Endothelial cell (in vitro differentiated cells): Measurements from ENCODE around the gene ABCF2. TPM values are rescaled to one million over a fixed set of nuclear protein-coding genes. Genes with fewer than 3 reads are reported as not detected.

Experiments used
- DNase-seq: peaks from one replicate; pipeline ENCODE4 v3.0.0; 2021; ENCODE audit warnings: low spot score
- H3K27ac Mint-ChIP-seq: one replicate; pipeline ENCODE4 v1.8.0; 2021; ENCODE audit warnings: mixed read lengths, inconsistent platforms; ENCODE audit not compliant: unreplicated experiment
- H3K27me3 Mint-ChIP-seq: one replicate; pipeline ENCODE4 v1.8.0; 2021; ENCODE audit warnings: mild to moderate bottlenecking, moderate library complexity, mixed read lengths, inconsistent platforms; ENCODE audit not compliant: unreplicated experiment
- H3K36me3 Mint-ChIP-seq: one replicate; pipeline ENCODE4 v1.8.0; 2021; ENCODE audit warnings: mild to moderate bottlenecking, low read depth, mixed read lengths, inconsistent platforms; ENCODE audit not compliant: unreplicated experiment
- H3K4me1 Mint-ChIP-seq: one replicate; pipeline ENCODE4 v1.8.0; 2021; ENCODE audit warnings: mild to moderate bottlenecking, mixed read lengths, inconsistent platforms; ENCODE audit not compliant: unreplicated experiment
- H3K4me3 Mint-ChIP-seq: one replicate; pipeline ENCODE4 v1.8.0; 2021; ENCODE audit warnings: mild to moderate bottlenecking, mixed read lengths, inconsistent platforms; ENCODE audit not compliant: unreplicated experiment
- H3K9me3 Mint-ChIP-seq: one replicate; pipeline ENCODE4 v1.8.0; 2021; ENCODE audit warnings: mixed read lengths, inconsistent platforms; ENCODE audit not compliant: unreplicated experiment
- total RNA-seq: library from RNA; stranded (reverse); fragmentation: NEBNext Ultra II Directional; extraction: Animal tissue kit (Norgen Biotek cat#: 25700); gene quantifications from one replicate; pipeline ENCODE4 v1.2.1, GENCODE V29; 2021; ENCODE audit not compliant: unreplicated experiment
- TF ChIP-seq, protein P1 (sequence below): fragments of 200-600 bp; sonication (generic); IDR thresholded peaks from one replicate; pipeline ENCODE4 v1.5.0; 2021; ENCODE audit warnings: antibody characterized with exemption; ENCODE audit not compliant: unreplicated experiment

ABCF2 gene
- total RNA-seq, 1 donor from 2014 or later, result 39.6 TPM

- Mint-ChIP-seq H3K4me1 (peaks cover 10% of the 10 kb centered on the region), H3K4me3 (no peak overlapping the region), H3K36me3 (peaks cover 6% of the 10 kb centered on the region), H3K27me3 (peaks cover 16% of the 10 kb centered on the region), H3K9me3 (no peaks in the 10 kb centered on the region), H3K27ac (no peak overlapping the region)
- DNase-seq, result no peak
- TF ChIP-seq, protein P1, sequence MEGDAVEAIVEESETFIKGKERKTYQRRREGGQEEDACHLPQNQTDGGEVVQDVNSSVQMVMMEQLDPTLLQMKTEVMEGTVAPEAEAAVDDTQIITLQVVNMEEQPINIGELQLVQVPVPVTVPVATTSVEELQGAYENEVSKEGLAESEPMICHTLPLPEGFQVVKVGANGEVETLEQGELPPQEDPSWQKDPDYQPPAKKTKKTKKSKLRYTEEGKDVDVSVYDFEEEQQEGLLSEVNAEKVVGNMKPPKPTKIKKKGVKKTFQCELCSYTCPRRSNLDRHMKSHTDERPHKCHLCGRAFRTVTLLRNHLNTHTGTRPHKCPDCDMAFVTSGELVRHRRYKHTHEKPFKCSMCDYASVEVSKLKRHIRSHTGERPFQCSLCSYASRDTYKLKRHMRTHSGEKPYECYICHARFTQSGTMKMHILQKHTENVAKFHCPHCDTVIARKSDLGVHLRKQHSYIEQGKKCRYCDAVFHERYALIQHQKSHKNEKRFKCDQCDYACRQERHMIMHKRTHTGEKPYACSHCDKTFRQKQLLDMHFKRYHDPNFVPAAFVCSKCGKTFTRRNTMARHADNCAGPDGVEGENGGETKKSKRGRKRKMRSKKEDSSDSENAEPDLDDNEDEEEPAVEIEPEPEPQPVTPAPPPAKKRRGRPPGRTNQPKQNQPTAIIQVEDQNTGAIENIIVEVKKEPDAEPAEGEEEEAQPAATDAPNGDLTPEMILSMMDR, result no peak
Observed at GRCh38 chr7:151243045-151243349, 16.0 kb upstream of the ABCF2 start.

- H3K9me3 Mint-ChIP-seq, result no peaks in the 10 kb centered on the region
- no peak for DNase-seq
- H3K4me1 Mint-ChIP-seq, result peaks cover 10% of the 10 kb centered on the region
- peaks cover 6% of the 10 kb centered on the region for H3K36me3 Mint-ChIP-seq
- H3K27ac Mint-ChIP-seq, result no peak overlapping the region
- peaks cover 14% of the 10 kb centered on the region for H3K27me3 Mint-ChIP-seq
- no peak overlapping the region for H3K4me3 Mint-ChIP-seq
- TF ChIP-seq, protein P1, result no peak
Observed at GRCh38 chr7:151242159-151243044, 15.4 kb upstream of the ABCF2 start.

GRCh38 chr7:151241755-151242096 is 14.7 kb upstream of the ABCF2 start:
- peaks cover 10% of the 10 kb centered on the region for H3K4me1 Mint-ChIP-seq
- DNase-seq, result no peak
- H3K36me3 Mint-ChIP-seq, result peaks cover 9% of the 10 kb centered on the region
- no peak overlapping the region for H3K4me3 Mint-ChIP-seq
- TF ChIP-seq, protein P1, result no peak
- no peaks in the 10 kb centered on the region for H3K9me3 Mint-ChIP-seq
- H3K27ac Mint-ChIP-seq, result no peak overlapping the region
- peaks cover 14% of the 10 kb centered on the region for H3K27me3 Mint-ChIP-seq

DNA sequence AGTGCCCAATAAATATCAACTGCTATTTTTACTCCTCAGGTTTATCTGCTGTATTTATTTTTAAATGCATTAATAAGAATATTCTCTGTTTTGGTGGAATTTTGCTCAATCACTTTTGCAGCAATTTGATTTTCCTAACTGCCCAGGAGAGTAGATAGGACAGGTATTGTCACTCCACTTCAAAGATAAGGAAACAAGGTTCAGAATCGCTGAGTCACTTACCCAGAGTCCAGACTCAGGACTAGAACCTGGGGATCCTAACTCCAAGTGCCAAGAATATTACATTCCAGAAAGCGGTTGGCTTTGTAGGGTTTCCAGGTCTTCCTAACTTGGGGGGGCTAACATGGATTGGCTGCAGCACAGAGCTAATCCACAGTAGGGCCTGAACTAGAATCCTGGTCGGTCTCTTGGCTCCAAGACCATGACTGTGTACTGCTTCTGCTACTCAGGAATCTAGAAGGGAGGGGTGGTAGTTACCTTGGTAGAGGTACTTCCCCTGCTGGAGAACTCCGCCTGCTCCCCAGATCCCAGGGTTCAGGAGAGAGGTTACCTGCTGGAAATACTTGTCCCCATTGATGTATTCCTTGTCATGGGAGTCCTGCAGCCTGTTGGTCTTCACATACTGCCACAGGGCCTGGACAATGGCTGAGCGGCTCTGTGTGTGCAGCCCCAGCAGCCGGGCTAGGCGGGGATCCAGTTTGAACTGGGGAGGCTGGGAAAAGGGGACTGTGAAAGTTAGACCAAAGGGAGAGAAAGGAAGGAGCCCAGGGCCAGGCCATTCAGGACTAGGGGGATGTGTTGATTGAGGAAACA is 14.1 kb upstream of the ABCF2 start:
- TF ChIP-seq, protein P1, result no peak
- no peak for DNase-seq
- Mint-ChIP-seq H3K27ac (no peak overlapping the region), H3K4me1 (peaks cover 10% of the 10 kb centered on the region), H3K4me3 (no peak overlapping the region), H3K36me3 (peaks cover 14% of the 10 kb centered on the region), H3K9me3 (no peaks in the 10 kb centered on the region), H3K27me3 (peaks cover 15% of the 10 kb centered on the region)

DNA sequence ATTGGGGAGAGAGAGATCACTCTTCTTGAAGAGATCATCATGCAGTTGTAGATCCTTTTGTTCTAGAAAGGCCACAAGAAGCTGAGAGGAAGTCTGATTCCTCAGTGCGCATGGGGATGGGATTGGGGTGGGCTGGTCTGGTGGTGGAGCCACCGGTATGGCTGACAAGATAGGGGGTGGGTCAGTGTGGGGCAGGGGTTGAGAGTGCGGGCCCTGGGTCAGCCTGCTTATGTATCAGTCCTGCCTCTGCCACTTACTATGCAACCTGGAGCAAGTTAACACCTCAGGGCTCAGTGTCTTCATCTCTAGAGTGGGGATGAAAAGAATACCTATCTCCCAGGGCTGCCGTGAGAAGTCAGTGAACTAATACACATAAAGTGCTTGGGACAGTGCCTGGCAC is 13.5 kb upstream of the ABCF2 start:
- Mint-ChIP-seq H3K27ac (no peak overlapping the region), H3K4me3 (no peak overlapping the region), H3K9me3 (no peaks in the 10 kb centered on the region), H3K27me3 (peaks cover 15% of the 10 kb centered on the region), H3K36me3 (peaks cover 14% of the 10 kb centered on the region), H3K4me1 (peaks cover 10% of the 10 kb centered on the region)
- no peak for DNase-seq
- TF ChIP-seq, protein P1, result no peak
